ENCODE data around the gene DDX52. TPM values are rescaled to one million over a fixed set of nuclear protein-coding genes. Genes with fewer than 3 reads are reported as not detected.

The DDX52 gene
- total and polyA plus RNA-seq, 9 of the 15 experiments (the other 6 are each of a cell fraction or from before 2014, with no cell fraction given) = 19.1 to 50.5 (median 34.8) TPM

- TF ChIP-seq ZBTB2 (IDR thresholded peaks at IDR 0.05) (no peak), HDAC1 (IDR thresholded peaks at IDR 0.05) (no peak), ZNF79 (CRISPR knock-in tag; IDR thresholded peaks at IDR 0.05; ENCODE audit: low read depth) (no peak), ZBTB7A (IDR thresholded peaks at IDR 0.05; ENCODE audit: borderline replicate concordance, control insufficient read depth, low read depth, low read length) (no peak)
Observed at GRCh38 chr17:37664214-37664613, 21.0 kb upstream of the DDX52 start (continued).

- H3K27ac ChIP-seq (ENCODE audit: extremely low read depth, low read depth, low read length) = no peak overlapping the region
- no peak overlapping the region for H3K4me3 ChIP-seq
- H3K9ac ChIP-seq (ENCODE audit: insufficient read depth in 1 of 2, low read depth in 2 of 2, low read length in 2 of 2) = no peak overlapping the region
- H3K9me1 ChIP-seq (ENCODE audit: control insufficient read depth, insufficient read depth, low read length) = peaks cover 2% of the 10 kb centered on the region
- no peak for ATAC-seq
- FAIRE-seq = no peak
- CTCF ChIA-PET (ENCODE audit: low intra/inter-chr PET ratio) = no interaction called here
- intact Hi-C loops (cut with micrococcal nuclease) (no loop called here), in situ Hi-C loops (cut with MboI) (no loop called here)
- H4K20me1 ChIP-seq (replicated peaks; ENCODE audit: control insufficient read depth, insufficient read depth, low read length) = no peaks in the 10 kb centered on the region
- WGBS (ENCODE audit: insufficient coverage, low coverage, missing lambda C conversion rate) = 3% methylated on average over 4 of the region's 4 CpGs
- BruUV-seq (replicated peaks) = no TSS peak
- DNase-seq (ENCODE audit: extremely low read depth in 1 of 4, low spot score in 3 of 4) = no peak
- H2AFZ ChIP-seq (ENCODE audit: low read depth, low read length) = no peak overlapping the region
- POLR2A ChIA-PET = interaction anchor here (1.0 to 1.5 kb wide), 3 partner anchors 7 to 23 kb away, joined by 3 to 4 read pairs (median 3); no protein-coding TSS in a partner anchor
- no peaks in the 10 kb centered on the region for H3K4me1 ChIP-seq (replicated peaks in 1 of 2; ENCODE audit: control insufficient read depth in 2 of 2, insufficient read depth in 2 of 2, low read length in 2 of 2)
- no peaks in the 10 kb centered on the region for H3K79me2 ChIP-seq (ENCODE audit: control insufficient read depth, insufficient read depth, low read length)
- peaks cover 17 to 35% of the 10 kb centered on the region in 2 experiments for H3K27me3 ChIP-seq (ENCODE audit: control insufficient read depth in 2 of 2, insufficient read depth in 2 of 2, low read length in 2 of 2)
- no peak overlapping the region for H3K4me2 ChIP-seq (ENCODE audit: insufficient read depth, low read length)
- no peak for TF ChIP-seq ZFP1 (CRISPR knock-in tag; IDR thresholded peaks at IDR 0.05)
- TF ChIP-seq AFF1 (IDR thresholded peaks at IDR 0.05; ENCODE audit: low read depth in 1 of 2, partially characterized antibody in 2 of 2) = no peak
- no peak for TF ChIP-seq RBM14 (IDR thresholded peaks at IDR 0.05; ENCODE audit: borderline replicate concordance, insufficient read depth, low read depth, low read length)
- TF ChIP-seq DPF2 (IDR thresholded peaks at IDR 0.05) = no peak
- TF ChIP-seq NFE2L1 (tag; IDR thresholded peaks at IDR 0.05; ENCODE audit: borderline replicate concordance, low read depth) = no peak
- no peak for TF ChIP-seq BRD4 (IDR thresholded peaks at IDR 0.05)
- no peak for TF ChIP-seq ZNF79 (CRISPR knock-in tag; IDR thresholded peaks at IDR 0.05; ENCODE audit: low read depth)
- TF ChIP-seq SAP30 (IDR thresholded peaks at IDR 0.05; ENCODE audit: borderline replicate concordance, insufficient read depth, low read depth, low read length, poor library complexity, severe bottlenecking) = no peak
- TF ChIP-seq HSF4 (CRISPR knock-in tag; IDR thresholded peaks at IDR 0.05; ENCODE audit: borderline replicate concordance) = no peak
- no peak for TF ChIP-seq TAF15 (IDR thresholded peaks at IDR 0.05; ENCODE audit: low read depth, low read length)
- no peak for TF ChIP-seq SRSF9 (IDR thresholded peaks at IDR 0.05; ENCODE audit: borderline replicate concordance, low read depth, low read length)
- H3K9me3 ChIP-seq (replicated peaks; ENCODE audit: control insufficient read depth, insufficient read depth, low read depth, low read length) = no peaks in the 10 kb centered on the region
- no peaks in the 10 kb centered on the region for H3K36me3 ChIP-seq (ENCODE audit: control insufficient read depth, insufficient read depth, low read length)
Observed at GRCh38 chr17:37662353-37662752, 19.1 kb upstream of the DDX52 start.

All from K562 (cell line).